Stimulated activated CD4-positive, alpha-beta T cell treated with anti-CD3 and anti-CD28 coated beads, Interleukin-4, amount 100 ng/mL, for 48 hours (primary cell): Measurements from ENCODE around the gene MAGEA9.
"Not testable (repeated sequence)": the region's sequence is repeated elsewhere in the genome, so short reads cannot be mapped to it uniquely, and the experiment has no call there.

ENCODE experiments used
- DNase-seq, 2 donors: peaks; one replicate each; pipeline ENCODE4 v3.0.0-alpha.2; 2020; ENCODE audit warnings: low read depth in 2 of 2

The MAGEA9 gene

GRCh38 chrX:149781727-149782126 is at the start of gene MAGEA9:
MAGEA9 (plus strand) TSS chrX:149781930; CDS start chrX:149786211, 4,281 bp downstream.
- not testable (repeated sequence) for DNase-seq

- not testable (repeated sequence) for DNase-seq
Observed at GRCh38 chrX:149742269-149742668, 39.5 kb upstream of the MAGEA9 start.

GRCh38 chrX:149746390-149747007 is 35.2 kb upstream of the MAGEA9 start:
- DNase-seq = not testable (repeated sequence)

GRCh38 chrX:149757206-149758067 is 24.3 kb upstream of the MAGEA9 start:
- DNase-seq = no peak

- no peak for DNase-seq
Observed at GRCh38 chrX:149758068-149758714, 23.5 kb upstream of the MAGEA9 start.

GRCh38 chrX:149758715-149759078 is 23.0 kb upstream of the MAGEA9 start:
- DNase-seq = not testable (repeated sequence)

GRCh38 chrX:149759824-149760223 is 21.9 kb upstream of the MAGEA9 start:
- no peak for DNase-seq

GRCh38 chrX:149760965-149761364 is 20.8 kb upstream of the MAGEA9 start:
- DNase-seq = no peak

- not testable (repeated sequence) for DNase-seq
Observed at GRCh38 chrX:149761858-149762674, 19.7 kb upstream of the MAGEA9 start.

- DNase-seq = no peak
Observed at GRCh38 chrX:149762696-149763614, 18.8 kb upstream of the MAGEA9 start.

GRCh38 chrX:149770344-149770743 is 11.4 kb upstream of the MAGEA9 start:
- DNase-seq = not testable (repeated sequence)

- not testable (repeated sequence) for DNase-seq
Observed at GRCh38 chrX:149773026-149773425, 8.7 kb upstream of the MAGEA9 start.

- not testable (repeated sequence) for DNase-seq
Observed at GRCh38 chrX:149773768-149774167, 8.0 kb upstream of the MAGEA9 start, which contains the start of gene HSFX1. HSFX1 (plus strand) TSS chrX:149774068; CDS start chrX:149774682, 614 bp downstream.

- not testable (repeated sequence) for DNase-seq
Observed at GRCh38 chrX:149777999-149778398, 3.7 kb upstream of the MAGEA9 start.

- DNase-seq = not testable (repeated sequence)
Observed at GRCh38 chrX:149795531-149795930, 13.8 kb downstream of the MAGEA9 start.

GRCh38 chrX:149799095-149799714 is 17.5 kb downstream of the MAGEA9 start:
- DNase-seq = no peak

GRCh38 chrX:149799938-149800337 is 18.2 kb downstream of the MAGEA9 start:
- DNase-seq = no peak

GRCh38 chrX:149803458-149804062 is 21.8 kb downstream of the MAGEA9 start:
- DNase-seq = no peak

GRCh38 chrX:149804102-149804501 is 22.4 kb downstream of the MAGEA9 start:
- no peak for DNase-seq
